IPS-11a (cell line): ENCODE data around the gene SLC27A5.
"Not testable (repeated sequence)": the region's sequence is repeated elsewhere in the genome, so short reads cannot be mapped to it uniquely, and the experiment has no call there.

Source experiments
- H3K4me3 ChIP-seq: one replicate; pipeline ENCODE4 v1.5.1; 2013; ENCODE audit warnings: low read depth, low read length, control low read depth

SLC27A5 gene

GRCh38 chr19:58550362-58551122 is 38.8 kb upstream of the SLC27A5 start:
- no peak overlapping the region for H3K4me3 ChIP-seq

- no peak overlapping the region for H3K4me3 ChIP-seq
These were observed 38.0 kb upstream of the SLC27A5 start for GRCh38 chr19:58549664-58550361.

GRCh38 chr19:58548859-58549663 is 37.3 kb upstream of the SLC27A5 start:
- no peak overlapping the region for H3K4me3 ChIP-seq

- no peak overlapping the region for H3K4me3 ChIP-seq
These were observed 35.8 kb upstream of the SLC27A5 start for GRCh38 chr19:58547323-58548312.

- peak overlapping the region; percentile 89 for H3K4me3 ChIP-seq
These were observed 34.3 kb upstream of the SLC27A5 start for GRCh38 chr19:58546019-58546530.

GRCh38 chr19:58545286-58546018 is 33.7 kb upstream of the SLC27A5 start:
- peak overlapping the region; percentile 89 for H3K4me3 ChIP-seq

GRCh38 chr19:58544591-58545285 is 32.9 kb upstream of the SLC27A5 start:
- peak overlapping the region; percentile 89 for H3K4me3 ChIP-seq

- peak within 1 kb of the TSS; percentile 89 for H3K4me3 ChIP-seq
These were observed 32.2 kb upstream of the SLC27A5 start, which contains the start of gene TRIM28 for GRCh38 chr19:58543826-58544590. Gene TRIM28, plus strand, starts transcription at chr19:58544064. Its CDS starts 694 bp downstream, at chr19:58544758.

GRCh38 chr19:58542641-58543372 is 31.0 kb upstream of the SLC27A5 start:
- not testable (repeated sequence) for H3K4me3 ChIP-seq

GRCh38 chr19:58539169-58539559 is 27.4 kb upstream of the SLC27A5 start:
- peak overlapping the region; percentile 21 for H3K4me3 ChIP-seq

GRCh38 chr19:58538257-58539168 is 26.7 kb upstream of the SLC27A5 start:
- peak overlapping the region; percentile 21 for H3K4me3 ChIP-seq

- H3K4me3 ChIP-seq = no peak overlapping the region
These were observed 25.3 kb upstream of the SLC27A5 start for GRCh38 chr19:58536852-58537798.

GRCh38 chr19:58535857-58536256 is 24.1 kb upstream of the SLC27A5 start:
- H3K4me3 ChIP-seq = no peak overlapping the region

- H3K4me3 ChIP-seq = no peak overlapping the region
These were observed 19.4 kb upstream of the SLC27A5 start for GRCh38 chr19:58531034-58531840.
